ENCODE results near the gene ZNF678.
"Not testable (repeated sequence)": the region's sequence is repeated elsewhere in the genome, so short reads cannot be mapped to it uniquely, and the experiment has no call there.

The ZNF678 gene

GRCh38 chr1:227604446-227604845 lies 41.1 kb downstream of the ZNF678 start:
- no peak for DNase-seq (ENCODE audit: low read depth)

- not testable (repeated sequence) for DNase-seq (ENCODE audit: low read depth)
These were observed 42.9 kb downstream of the ZNF678 start for GRCh38 chr1:227606271-227606670.

GRCh38 chr1:227607336-227607898 lies 44.1 kb downstream of the ZNF678 start:
- DNase-seq (ENCODE audit: low read depth) = no peak

- no peak for DNase-seq (ENCODE audit: low read depth)
These were observed 49.3 kb downstream of the ZNF678 start for GRCh38 chr1:227612658-227613057.

GRCh38 chr1:227613526-227613925 lies 50.2 kb downstream of the ZNF678 start:
- no peak for DNase-seq (ENCODE audit: low read depth)

- DNase-seq (ENCODE audit: low read depth) = no peak
These were observed 57.9 kb downstream of the ZNF678 start for GRCh38 chr1:227621211-227621610.

- no peak for DNase-seq (ENCODE audit: low read depth)
These were observed 59.6 kb downstream of the ZNF678 start for GRCh38 chr1:227622739-227623475.

GRCh38 chr1:227632325-227632724 lies 69.0 kb downstream of the ZNF678 start:
- DNase-seq (ENCODE audit: low read depth) = no peak

GRCh38 chr1:227635596-227635995 lies 72.2 kb downstream of the ZNF678 start:
- DNase-seq (ENCODE audit: low read depth) = no peak

GRCh38 chr1:227654431-227654830 lies 91.1 kb downstream of the ZNF678 start:
- DNase-seq (ENCODE audit: low read depth) = no peak

GRCh38 chr1:227654858-227655752 lies 91.7 kb downstream of the ZNF678 start:
- no peak for DNase-seq (ENCODE audit: low read depth)

- DNase-seq (ENCODE audit: low read depth) = no peak
These were observed 98.1 kb downstream of the ZNF678 start for GRCh38 chr1:227661495-227661894.

- DNase-seq (ENCODE audit: low read depth) = no peak
These were observed 99.6 kb downstream of the ZNF678 start for GRCh38 chr1:227662933-227663332.

GRCh38 chr1:227666286-227666685 lies 102.9 kb downstream of the ZNF678 start:
- no peak for DNase-seq (ENCODE audit: low read depth)

- DNase-seq (ENCODE audit: low read depth) = no peak
These were observed 110.1 kb downstream of the ZNF678 start for GRCh38 chr1:227673441-227673840.

GRCh38 chr1:227685807-227686206 lies 122.5 kb downstream of the ZNF678 start:
- no peak for DNase-seq (ENCODE audit: low read depth)

- DNase-seq (ENCODE audit: low read depth) = no peak
These were observed 134.0 kb downstream of the ZNF678 start for GRCh38 chr1:227697321-227697864.

- not testable (repeated sequence) for DNase-seq (ENCODE audit: low read depth)
These were observed 138.3 kb downstream of the ZNF678 start for GRCh38 chr1:227701631-227702030.

GRCh38 chr1:227707846-227708245 lies 144.5 kb downstream of the ZNF678 start:
- DNase-seq (ENCODE audit: low read depth) = no peak

- no peak for DNase-seq (ENCODE audit: low read depth)
These were observed 146.1 kb downstream of the ZNF678 start for GRCh38 chr1:227709451-227709850.

- not testable (repeated sequence) for DNase-seq (ENCODE audit: low read depth)
These were observed 147.1 kb downstream of the ZNF678 start for GRCh38 chr1:227710474-227710873.

- no peak for DNase-seq (ENCODE audit: low read depth)
These were observed 149.3 kb downstream of the ZNF678 start for GRCh38 chr1:227712648-227713047.

- DNase-seq (ENCODE audit: low read depth) = no peak
These were observed 155.6 kb downstream of the ZNF678 start for GRCh38 chr1:227718932-227719331.
